ENCODE data around the gene DTNA. TPM values are rescaled to one million over a fixed set of nuclear protein-coding genes. Genes with fewer than 3 reads are reported as not detected.

The DTNA gene
- total and polyA plus RNA-seq, 2 of the 8 experiments (the other 6 are each of a cell fraction or from before 2014, with no cell fraction given) = 30.2 to 32.7 TPM

DNA sequence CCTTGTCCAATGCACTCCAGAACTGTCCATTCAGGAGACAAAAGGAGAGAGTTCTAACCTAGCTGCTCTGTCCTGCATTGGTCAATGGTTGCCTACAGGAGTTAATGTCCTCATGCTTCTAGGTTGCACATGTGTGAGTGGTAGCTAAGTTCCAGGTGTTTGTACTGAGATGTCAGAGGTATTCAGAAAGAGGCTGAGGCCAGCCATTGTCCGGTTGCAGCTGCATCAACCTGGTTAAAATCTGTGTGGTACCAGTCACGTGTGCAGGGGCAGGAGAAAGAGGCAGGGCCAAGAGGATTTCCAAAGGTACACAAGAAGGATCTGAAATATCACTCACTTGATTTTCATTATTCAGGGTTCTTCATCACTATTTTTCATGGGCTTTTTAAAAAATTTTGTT, 70.8 kb downstream of the DTNA start (continued):
- TF ChIP-seq CHD7 (IDR thresholded peaks at IDR 0.05; ENCODE audit: insufficient replicate concordance, low read length) (no peak), RBBP5 (IDR thresholded peaks at IDR 0.05; ENCODE audit: borderline replicate concordance, low read depth, low read length) (no peak), SAP30 (IDR thresholded peaks at IDR 0.05; ENCODE audit: insufficient read depth, insufficient replicate concordance, low read length) (no peak), CBX8 (IDR thresholded peaks at IDR 0.05; ENCODE audit: borderline replicate concordance, low read depth, low read length) (no peak), NRF1 (IDR thresholded peaks at IDR 0.05; ENCODE audit: low read depth, low read length) (no peak), FOSL1 (IDR thresholded peaks at IDR 0.05; ENCODE audit: insufficient read depth, low read depth, low read length) (no peak)
